ENCODE measurements around the gene F11R. TPM values are rescaled to one million over a fixed set of nuclear protein-coding genes. Genes with fewer than 3 reads are reported as not detected.

F11R gene
- total and polyA plus RNA-seq, 10 of the 15 experiments (the other 5 are each of a cell fraction or from before 2014, with no cell fraction given), result 15.3 to 80.9 (median 24.3) TPM

DNA sequence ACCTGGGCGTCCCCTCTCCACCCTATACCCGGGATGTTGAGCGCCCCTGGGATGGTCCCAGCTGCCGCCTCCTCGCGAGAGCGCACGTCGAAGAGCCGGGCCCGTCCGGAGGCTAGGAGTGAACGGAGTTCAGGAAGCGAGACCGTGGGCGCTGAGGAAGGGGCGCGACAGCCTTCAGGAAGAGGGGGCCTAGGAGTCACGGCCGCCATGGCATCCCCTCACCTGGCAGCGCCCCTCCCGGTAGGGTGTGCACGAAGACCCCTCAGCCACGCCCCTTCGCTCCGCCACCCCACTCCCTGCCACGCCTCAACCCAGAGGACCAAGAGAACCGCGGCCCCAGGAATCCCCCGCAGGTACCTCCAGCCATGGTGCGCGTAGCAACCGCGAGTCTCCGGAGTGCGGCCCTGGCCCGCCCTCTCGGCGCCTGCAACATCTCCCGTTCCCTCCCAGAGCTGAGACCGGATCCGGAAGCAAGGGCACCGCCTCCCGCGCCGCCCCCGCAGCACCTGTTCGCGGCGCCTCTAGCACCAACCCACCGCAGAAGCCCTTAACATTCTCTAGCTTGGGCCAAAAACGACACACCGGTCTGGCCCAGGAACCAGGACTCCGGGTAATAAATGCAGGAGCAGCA, 17.7 kb upstream of the F11R start, which contains the start of gene TSTD1 (continued):
- TF ChIP-seq, protein P1, sequence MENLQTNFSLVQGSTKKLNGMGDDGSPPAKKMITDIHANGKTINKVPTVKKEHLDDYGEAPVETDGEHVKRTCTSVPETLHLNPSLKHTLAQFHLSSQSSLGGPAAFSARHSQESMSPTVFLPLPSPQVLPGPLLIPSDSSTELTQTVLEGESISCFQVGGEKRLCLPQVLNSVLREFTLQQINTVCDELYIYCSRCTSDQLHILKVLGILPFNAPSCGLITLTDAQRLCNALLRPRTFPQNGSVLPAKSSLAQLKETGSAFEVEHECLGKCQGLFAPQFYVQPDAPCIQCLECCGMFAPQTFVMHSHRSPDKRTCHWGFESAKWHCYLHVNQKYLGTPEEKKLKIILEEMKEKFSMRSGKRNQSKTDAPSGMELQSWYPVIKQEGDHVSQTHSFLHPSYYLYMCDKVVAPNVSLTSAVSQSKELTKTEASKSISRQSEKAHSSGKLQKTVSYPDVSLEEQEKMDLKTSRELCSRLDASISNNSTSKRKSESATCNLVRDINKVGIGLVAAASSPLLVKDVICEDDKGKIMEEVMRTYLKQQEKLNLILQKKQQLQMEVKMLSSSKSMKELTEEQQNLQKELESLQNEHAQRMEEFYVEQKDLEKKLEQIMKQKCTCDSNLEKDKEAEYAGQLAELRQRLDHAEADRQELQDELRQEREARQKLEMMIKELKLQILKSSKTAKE (IDR thresholded peaks at IDR 0.05; ENCODE audit: low read depth, poor library complexity, severe bottlenecking), result no peak
- no peak for TF ChIP-seq RAD51 (IDR thresholded peaks at IDR 0.05)
- no peak for TF ChIP-seq KAT2A (conservative IDR thresholded peaks at IDR 0.05; ENCODE audit: control insufficient read depth, low read depth, low read length)
- TF ChIP-seq, protein P2, sequence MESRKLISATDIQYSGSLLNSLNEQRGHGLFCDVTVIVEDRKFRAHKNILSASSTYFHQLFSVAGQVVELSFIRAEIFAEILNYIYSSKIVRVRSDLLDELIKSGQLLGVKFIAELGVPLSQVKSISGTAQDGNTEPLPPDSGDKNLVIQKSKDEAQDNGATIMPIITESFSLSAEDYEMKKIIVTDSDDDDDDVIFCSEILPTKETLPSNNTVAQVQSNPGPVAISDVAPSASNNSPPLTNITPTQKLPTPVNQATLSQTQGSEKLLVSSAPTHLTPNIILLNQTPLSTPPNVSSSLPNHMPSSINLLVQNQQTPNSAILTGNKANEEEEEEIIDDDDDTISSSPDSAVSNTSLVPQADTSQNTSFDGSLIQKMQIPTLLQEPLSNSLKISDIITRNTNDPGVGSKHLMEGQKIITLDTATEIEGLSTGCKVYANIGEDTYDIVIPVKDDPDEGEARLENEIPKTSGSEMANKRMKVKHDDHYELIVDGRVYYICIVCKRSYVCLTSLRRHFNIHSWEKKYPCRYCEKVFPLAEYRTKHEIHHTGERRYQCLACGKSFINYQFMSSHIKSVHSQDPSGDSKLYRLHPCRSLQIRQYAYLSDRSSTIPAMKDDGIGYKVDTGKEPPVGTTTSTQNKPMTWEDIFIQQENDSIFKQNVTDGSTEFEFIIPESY (IDR thresholded peaks at IDR 0.05), result no peak
- TF ChIP-seq, protein P3, sequence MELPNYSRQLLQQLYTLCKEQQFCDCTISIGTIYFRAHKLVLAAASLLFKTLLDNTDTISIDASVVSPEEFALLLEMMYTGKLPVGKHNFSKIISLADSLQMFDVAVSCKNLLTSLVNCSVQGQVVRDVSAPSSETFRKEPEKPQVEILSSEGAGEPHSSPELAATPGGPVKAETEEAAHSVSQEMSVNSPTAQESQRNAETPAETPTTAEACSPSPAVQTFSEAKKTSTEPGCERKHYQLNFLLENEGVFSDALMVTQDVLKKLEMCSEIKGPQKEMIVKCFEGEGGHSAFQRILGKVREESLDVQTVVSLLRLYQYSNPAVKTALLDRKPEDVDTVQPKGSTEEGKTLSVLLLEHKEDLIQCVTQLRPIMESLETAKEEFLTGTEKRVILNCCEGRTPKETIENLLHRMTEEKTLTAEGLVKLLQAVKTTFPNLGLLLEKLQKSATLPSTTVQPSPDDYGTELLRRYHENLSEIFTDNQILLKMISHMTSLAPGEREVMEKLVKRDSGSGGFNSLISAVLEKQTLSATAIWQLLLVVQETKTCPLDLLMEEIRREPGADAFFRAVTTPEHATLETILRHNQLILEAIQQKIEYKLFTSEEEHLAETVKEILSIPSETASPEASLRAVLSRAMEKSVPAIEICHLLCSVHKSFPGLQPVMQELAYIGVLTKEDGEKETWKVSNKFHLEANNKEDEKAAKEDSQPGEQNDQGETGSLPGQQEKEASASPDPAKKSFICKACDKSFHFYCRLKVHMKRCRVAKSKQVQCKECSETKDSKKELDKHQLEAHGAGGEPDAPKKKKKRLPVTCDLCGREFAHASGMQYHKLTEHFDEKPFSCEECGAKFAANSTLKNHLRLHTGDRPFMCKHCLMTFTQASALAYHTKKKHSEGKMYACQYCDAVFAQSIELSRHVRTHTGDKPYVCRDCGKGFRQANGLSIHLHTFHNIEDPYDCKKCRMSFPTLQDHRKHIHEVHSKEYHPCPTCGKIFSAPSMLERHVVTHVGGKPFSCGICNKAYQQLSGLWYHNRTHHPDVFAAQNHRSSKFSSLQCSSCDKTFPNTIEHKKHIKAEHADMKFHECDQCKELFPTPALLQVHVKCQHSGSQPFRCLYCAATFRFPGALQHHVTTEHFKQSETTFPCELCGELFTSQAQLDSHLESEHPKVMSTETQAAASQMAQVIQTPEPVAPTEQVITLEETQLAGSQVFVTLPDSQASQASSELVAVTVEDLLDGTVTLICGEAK (IDR thresholded peaks at IDR 0.05; ENCODE audit: borderline replicate concordance), result peak; percentile 86
- TF ChIP-seq DPF2 (IDR thresholded peaks at IDR 0.05), result peak; percentile 51; the same call in 1 of the 2 replicates
- TF ChIP-seq KLF5 (IDR thresholded peaks at IDR 0.05; ENCODE audit: partially characterized antibody), result no peak
- peak; percentile 84 to 100 for TF ChIP-seq EGR1 (IDR thresholded peaks at IDR 0.05; ENCODE audit: borderline replicate concordance in 1 of 2, low read depth in 2 of 2, low read length in 2 of 2)
- no peak for TF ChIP-seq RAD21 (IDR thresholded peaks at IDR 0.05; ENCODE audit: insufficient read depth, low read depth, low read length)
- TF ChIP-seq GABPA (IDR thresholded peaks at IDR 0.05; ENCODE audit: low read depth), result peak; percentile 87
- TF ChIP-seq, protein P4, sequence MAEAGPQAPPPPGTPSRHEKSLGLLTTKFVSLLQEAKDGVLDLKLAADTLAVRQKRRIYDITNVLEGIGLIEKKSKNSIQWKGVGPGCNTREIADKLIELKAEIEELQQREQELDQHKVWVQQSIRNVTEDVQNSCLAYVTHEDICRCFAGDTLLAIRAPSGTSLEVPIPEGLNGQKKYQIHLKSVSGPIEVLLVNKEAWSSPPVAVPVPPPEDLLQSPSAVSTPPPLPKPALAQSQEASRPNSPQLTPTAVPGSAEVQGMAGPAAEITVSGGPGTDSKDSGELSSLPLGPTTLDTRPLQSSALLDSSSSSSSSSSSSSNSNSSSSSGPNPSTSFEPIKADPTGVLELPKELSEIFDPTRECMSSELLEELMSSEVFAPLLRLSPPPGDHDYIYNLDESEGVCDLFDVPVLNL (IDR thresholded peaks at IDR 0.05; ENCODE audit: low read depth, low read length), result 0 out of 2 replicates have a peak, but pooled peaks have one; percentile 22
- no peak for TF ChIP-seq TARDBP (IDR thresholded peaks at IDR 0.05; ENCODE audit: borderline replicate concordance)
- peak; percentile 69; the same call in 2 of the 3 replicates for TF ChIP-seq POU2F2 (IDR thresholded peaks at IDR 0.05; ENCODE audit: borderline replicate concordance, low read depth, low read length)
- no peak for TF ChIP-seq EZH2 (IDR thresholded peaks at IDR 0.05; ENCODE audit: borderline replicate concordance, control insufficient read depth, low read depth, low read length)
- TF ChIP-seq, protein P5, sequence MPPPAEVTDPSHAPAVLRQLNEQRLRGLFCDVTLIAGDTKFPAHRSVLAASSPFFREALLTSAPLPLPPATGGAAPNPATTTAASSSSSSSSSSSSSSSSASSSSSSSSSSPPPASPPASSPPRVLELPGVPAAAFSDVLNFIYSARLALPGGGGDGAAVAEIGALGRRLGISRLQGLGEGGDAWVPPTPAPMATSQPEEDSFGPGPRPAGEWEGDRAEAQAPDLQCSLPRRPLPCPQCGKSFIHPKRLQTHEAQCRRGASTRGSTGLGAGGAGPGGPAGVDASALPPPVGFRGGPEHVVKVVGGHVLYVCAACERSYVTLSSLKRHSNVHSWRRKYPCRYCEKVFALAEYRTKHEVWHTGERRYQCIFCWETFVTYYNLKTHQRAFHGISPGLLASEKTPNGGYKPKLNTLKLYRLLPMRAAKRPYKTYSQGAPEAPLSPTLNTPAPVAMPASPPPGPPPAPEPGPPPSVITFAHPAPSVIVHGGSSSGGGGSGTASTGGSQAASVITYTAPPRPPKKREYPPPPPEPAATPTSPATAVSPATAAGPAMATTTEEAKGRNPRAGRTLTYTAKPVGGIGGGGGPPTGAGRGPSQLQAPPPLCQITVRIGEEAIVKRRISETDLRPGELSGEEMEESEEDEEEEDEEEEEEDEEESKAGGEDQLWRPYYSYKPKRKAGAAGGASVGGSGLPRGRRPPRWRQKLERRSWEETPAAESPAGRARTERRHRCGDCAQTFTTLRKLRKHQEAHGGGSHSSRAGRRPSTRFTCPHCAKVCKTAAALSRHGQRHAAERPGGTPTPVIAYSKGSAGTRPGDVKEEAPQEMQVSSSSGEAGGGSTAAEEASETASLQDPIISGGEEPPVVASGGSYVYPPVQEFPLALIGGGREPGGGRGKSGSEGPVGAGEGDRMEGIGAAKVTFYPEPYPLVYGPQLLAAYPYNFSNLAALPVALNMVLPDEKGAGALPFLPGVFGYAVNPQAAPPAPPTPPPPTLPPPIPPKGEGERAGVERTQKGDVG (CRISPR knock-in tag; IDR thresholded peaks at IDR 0.05), result no peak

Measured in GM12878 (cell line).